Adrenal gland (tissue), 5 donors: ENCODE measurements around the gene COPZ1.

Experiments
- CTCF ChIP-seq, 6 experiments: fragments of 450-650 bp in 4 of 6; fragments of 200-600 bp in 2 of 6; sonication (generic) in 1 of 6; IDR thresholded peaks; 1 replicate in 5 of 6; 2 replicates in 1 of 6; pipeline versions ENCODE4 v1.5.1 to v1.8.0; 2016 to 2021; ENCODE audit warnings: antibody characterized with exemption in 6 of 6, mild to moderate bottlenecking in 2 of 6, moderate library complexity in 1 of 6
- POLR2A ChIP-seq, 2 donors: fragments of 450-650 bp; IDR thresholded peaks; one replicate each; pipeline ENCODE4 v1.6.1; 2017; ENCODE audit warnings: antibody characterized with exemption in 2 of 2, mild to moderate bottlenecking in 2 of 2, moderate library complexity in 1 of 2
- donor health status: DM: no; HTN: no; CAD: no.

- TF ChIP-seq CTCF (IDR thresholded peaks at IDR 0.05), result no peak
- TF ChIP-seq POLR2A (IDR thresholded peaks at IDR 0.05), result no peak
Observed at GRCh38 chr12:54349679-54350078, 24.7 kb downstream of the COPZ1 start.
